Urothelium cell line (cell line): ENCODE data around the gene ASTN2.

Experiments used
- DNase-seq: peaks from one replicate; pipeline ENCODE4 v3.0.0; 2011; ENCODE audit warnings: low spot score, mixed read lengths
- FAIRE-seq: peaks from 2 replicates; lab custom pipeline; 2011; peaks lifted over from hg19 to GRCh38; lab: Jason Lieb, UNC

ASTN2 gene

GRCh38 chr9:117265253-117265652 lies 149.6 kb downstream of the ASTN2 start:
- DNase-seq (no peak), FAIRE-seq (no peak)

- DNase-seq (no peak), FAIRE-seq (no peak)
These were observed 156.5 kb downstream of the ASTN2 start for GRCh38 chr9:117258184-117258866.

- FAIRE-seq = no peak
These were observed 161.6 kb downstream of the ASTN2 start for GRCh38 chr9:117253261-117253660.

GRCh38 chr9:117250610-117251215 lies 164.1 kb downstream of the ASTN2 start:
- DNase-seq (no peak), FAIRE-seq (no peak)

More at GRCh38 chr9:117253261-117253660, 161.6 kb downstream of the ASTN2 start:
- no peak for DNase-seq

GRCh38 chr9:117249799-117250198 lies 165.1 kb downstream of the ASTN2 start:
- FAIRE-seq = no peak
- no peak for DNase-seq

- peak; percentile 17 for DNase-seq
- FAIRE-seq = no peak
These were observed 167.6 kb downstream of the ASTN2 start for GRCh38 chr9:117247266-117247665.

- FAIRE-seq (no peak), DNase-seq (no peak)
These were observed 169.6 kb downstream of the ASTN2 start for GRCh38 chr9:117245175-117245829.

GRCh38 chr9:117242082-117242481 lies 172.8 kb downstream of the ASTN2 start:
- no peak for DNase-seq
- no peak for FAIRE-seq

GRCh38 chr9:117239428-117239827 lies 175.4 kb downstream of the ASTN2 start:
- DNase-seq = no peak
- no peak for FAIRE-seq

GRCh38 chr9:117234103-117234502 lies 180.8 kb downstream of the ASTN2 start:
- DNase-seq (no peak), FAIRE-seq (no peak)

- FAIRE-seq = no peak
- DNase-seq = no peak
These were observed 181.8 kb downstream of the ASTN2 start for GRCh38 chr9:117233016-117233415.

GRCh38 chr9:117232281-117232680 lies 182.6 kb downstream of the ASTN2 start:
- FAIRE-seq = no peak
- no peak for DNase-seq

GRCh38 chr9:117231012-117231411 lies 183.8 kb downstream of the ASTN2 start:
- FAIRE-seq = no peak
- DNase-seq = no peak

GRCh38 chr9:117224695-117225094 lies 190.2 kb downstream of the ASTN2 start:
- no peak for FAIRE-seq
- peak; percentile 57 for DNase-seq

- DNase-seq = peak; percentile 18
These were observed 195.9 kb downstream of the ASTN2 start for GRCh38 chr9:117218951-117219350.

GRCh38 chr9:117214416-117214815 lies 200.4 kb downstream of the ASTN2 start:
- DNase-seq = no peak
- FAIRE-seq = no peak

More at GRCh38 chr9:117218951-117219350, 195.9 kb downstream of the ASTN2 start:
- FAIRE-seq = no peak

- FAIRE-seq (no peak), DNase-seq (no peak)
These were observed 203.6 kb downstream of the ASTN2 start for GRCh38 chr9:117211280-117211679.

GRCh38 chr9:117205806-117206205 lies 209.1 kb downstream of the ASTN2 start:
- FAIRE-seq (no peak), DNase-seq (no peak)

GRCh38 chr9:117204971-117205370 lies 209.9 kb downstream of the ASTN2 start:
- FAIRE-seq (no peak), DNase-seq (no peak)

- FAIRE-seq (no peak), DNase-seq (no peak)
These were observed 223.2 kb downstream of the ASTN2 start for GRCh38 chr9:117191504-117192261.

- DNase-seq (peak; percentile 20), FAIRE-seq (no peak)
These were observed 225.7 kb downstream of the ASTN2 start for GRCh38 chr9:117189121-117189520.
